ENCODE results near the gene SIAE. TPM values are rescaled to one million over a fixed set of nuclear protein-coding genes. Genes with fewer than 3 reads are reported as not detected.

The SIAE gene
- polyA plus RNA-seq, 1 experiment: 42.1 TPM

GRCh38 chr11:124700028-124700427 is 26.5 kb upstream of the SIAE start:
- H3K36me3 ChIP-seq (ENCODE audit: control insufficient read depth, insufficient read depth, low read length): no peaks in the 10 kb centered on the region
- no peak for DNase-seq (ENCODE audit: low read depth)
- CTCF ChIA-PET: interaction anchor here (0.6 to 1.2 kb wide), 2 partner anchors 41 to 57 kb away, joined by 3 to 4 read pairs; no protein-coding TSS in a partner anchor
- POLR2A ChIA-PET: no interaction called here
- no peak overlapping the region for H3K4me3 ChIP-seq (ENCODE audit: low read depth, low read length)
- H3K27me3 ChIP-seq (ENCODE audit: control insufficient read depth, insufficient read depth, low read length): peaks cover 2% of the 10 kb centered on the region; the same call in 1 of the 2 replicates
- TF ChIP-seq CTCF (IDR thresholded peaks at IDR 0.05; ENCODE audit: insufficient read depth, low read depth, low read length): no peak

- TF ChIP-seq CTCF (IDR thresholded peaks at IDR 0.05; ENCODE audit: insufficient read depth, low read depth, low read length): no peak
- H3K36me3 ChIP-seq (ENCODE audit: control insufficient read depth, insufficient read depth, low read length): no peaks in the 10 kb centered on the region
- DNase-seq (ENCODE audit: low read depth): no peak
- CTCF ChIA-PET: interaction anchor here (0.9 kb wide), 1 partner anchor 9 kb away, joined by 3 read pairs; no protein-coding TSS in a partner anchor
- H3K27me3 ChIP-seq (ENCODE audit: control insufficient read depth, insufficient read depth, low read length): peaks cover 2% of the 10 kb centered on the region; the same call in 1 of the 2 replicates
- POLR2A ChIA-PET: no interaction called here
- H3K4me3 ChIP-seq (ENCODE audit: low read depth, low read length): no peak overlapping the region
These were observed 26.0 kb upstream of the SIAE start for GRCh38 chr11:124699547-124699946.

GRCh38 chr11:124693142-124693541 is 19.6 kb upstream of the SIAE start:
- no peaks in the 10 kb centered on the region for H3K36me3 ChIP-seq (ENCODE audit: control insufficient read depth, insufficient read depth, low read length)
- no peak overlapping the region for H3K4me3 ChIP-seq (ENCODE audit: low read depth, low read length)
- no peak for TF ChIP-seq CTCF (IDR thresholded peaks at IDR 0.05; ENCODE audit: insufficient read depth, low read depth, low read length)
- no peak for DNase-seq (ENCODE audit: low read depth)
- POLR2A ChIA-PET: no interaction called here
- CTCF ChIA-PET: interaction anchor here (1.2 kb wide), 1 partner anchor 24 kb away, joined by 4 read pairs; no protein-coding TSS in a partner anchor
- H3K27me3 ChIP-seq (ENCODE audit: control insufficient read depth, insufficient read depth, low read length): no peaks in the 10 kb centered on the region

GRCh38 chr11:124682443-124682842 is 8.9 kb upstream of the SIAE start:
- DNase-seq (ENCODE audit: low read depth): no peak
- H3K27me3 ChIP-seq (ENCODE audit: control insufficient read depth, insufficient read depth, low read length): no peaks in the 10 kb centered on the region
- no peak for TF ChIP-seq CTCF (IDR thresholded peaks at IDR 0.05; ENCODE audit: insufficient read depth, low read depth, low read length)
- ChIA-PET POLR2A (no interaction called here), CTCF (no interaction called here)
- H3K36me3 ChIP-seq (ENCODE audit: control insufficient read depth, insufficient read depth, low read length): no peaks in the 10 kb centered on the region
- no peak overlapping the region for H3K4me3 ChIP-seq (ENCODE audit: low read depth, low read length)

- CTCF ChIA-PET: no interaction called here
- H3K27me3 ChIP-seq (ENCODE audit: control insufficient read depth, insufficient read depth, low read length): no peaks in the 10 kb centered on the region
- H3K4me3 ChIP-seq (ENCODE audit: low read depth, low read length): no peak overlapping the region
- no peak for TF ChIP-seq CTCF (IDR thresholded peaks at IDR 0.05; ENCODE audit: insufficient read depth, low read depth, low read length)
- H3K36me3 ChIP-seq (ENCODE audit: control insufficient read depth, insufficient read depth, low read length): no peaks in the 10 kb centered on the region
- no peak for DNase-seq (ENCODE audit: low read depth)
- POLR2A ChIA-PET: no interaction called here
These were observed 7.9 kb upstream of the SIAE start for GRCh38 chr11:124681421-124681820.
